CD4-positive, alpha-beta T cell treated with Interferon gamma for 1 hour (primary cell): ENCODE measurements around the gene C1QTNF9.
"Not testable (repeated sequence)": the region's sequence is repeated elsewhere in the genome, so short reads cannot be mapped to it uniquely, and the experiment has no call there.

ENCODE experiments used
- DNase-seq: peaks from one replicate; pipeline ENCODE4 v3.0.0-alpha.2; 2020

The C1QTNF9 gene

DNA sequence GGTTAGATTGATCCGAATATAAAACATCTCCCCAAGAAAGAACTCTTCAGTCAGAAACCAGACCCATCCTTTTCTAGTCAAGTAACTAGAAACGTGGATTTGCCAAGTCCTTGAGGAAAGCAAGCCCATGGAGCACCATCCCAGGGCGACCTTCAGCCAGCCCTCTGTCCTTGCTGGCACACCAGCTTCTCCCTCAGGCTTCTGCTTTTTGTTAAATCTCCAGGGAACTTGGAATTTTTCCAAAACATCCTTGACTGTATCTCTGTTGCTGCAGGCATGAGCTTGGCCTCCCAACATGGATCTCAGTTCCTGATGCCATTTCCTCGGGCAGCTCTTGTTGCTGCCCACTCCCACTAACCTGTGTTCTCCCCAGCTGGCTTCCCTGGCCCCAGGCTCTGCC, 27.1 kb upstream of the C1QTNF9 start:
- no peak for DNase-seq

DNA sequence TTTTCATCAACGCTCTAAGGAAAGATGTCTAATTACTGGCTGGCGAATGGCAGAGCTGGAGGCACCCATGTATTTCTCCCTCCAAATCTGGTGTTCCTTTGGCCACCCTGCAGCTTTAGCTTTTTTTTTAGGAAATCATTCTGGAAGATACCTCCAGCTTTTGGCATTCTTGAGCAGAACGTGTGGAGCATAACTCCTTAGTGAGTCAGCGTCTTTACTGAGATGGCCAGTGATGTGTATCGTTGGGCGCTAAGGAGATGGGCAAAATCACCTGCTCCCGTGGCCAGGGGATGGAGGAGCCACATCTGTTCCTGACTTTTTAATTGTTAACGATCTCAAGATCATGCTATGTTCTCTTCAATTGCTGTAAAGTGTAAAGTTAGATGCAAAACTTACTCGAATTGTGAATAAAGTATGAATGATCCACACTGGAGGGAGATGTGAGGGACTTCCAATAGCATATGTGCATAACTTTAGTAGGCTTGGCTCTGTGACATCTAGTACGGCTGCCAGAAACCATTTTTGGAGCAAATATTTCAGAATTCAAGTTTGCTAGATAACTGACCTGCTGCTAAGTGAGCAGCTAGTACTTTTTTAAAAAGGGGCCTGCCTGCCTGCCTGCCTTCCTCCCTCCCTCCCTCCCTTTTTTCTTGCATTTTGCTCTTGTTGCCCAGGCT, 24.4 kb upstream of the C1QTNF9 start:
- DNase-seq = no peak

DNA sequence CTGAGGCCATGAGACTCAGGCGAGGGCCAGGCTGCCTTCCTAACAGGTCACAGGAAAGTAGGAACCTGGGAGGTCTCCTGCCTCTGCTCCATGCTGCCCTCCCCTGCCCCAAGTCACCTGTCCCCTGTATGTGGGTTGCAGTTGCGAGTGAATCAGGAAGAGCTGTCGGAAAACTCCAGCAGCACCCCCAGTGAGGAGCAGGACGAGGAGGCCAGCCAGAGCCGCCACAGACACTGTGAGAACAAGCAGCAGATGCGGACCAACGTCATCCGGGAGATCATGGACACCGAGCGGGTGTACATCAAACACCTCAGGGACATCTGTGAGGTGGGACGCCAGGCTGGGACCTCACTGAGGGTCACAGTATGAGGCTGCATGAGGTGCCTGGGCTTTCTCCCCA, 22.8 kb upstream of the C1QTNF9 start:
- no peak for DNase-seq

DNA sequence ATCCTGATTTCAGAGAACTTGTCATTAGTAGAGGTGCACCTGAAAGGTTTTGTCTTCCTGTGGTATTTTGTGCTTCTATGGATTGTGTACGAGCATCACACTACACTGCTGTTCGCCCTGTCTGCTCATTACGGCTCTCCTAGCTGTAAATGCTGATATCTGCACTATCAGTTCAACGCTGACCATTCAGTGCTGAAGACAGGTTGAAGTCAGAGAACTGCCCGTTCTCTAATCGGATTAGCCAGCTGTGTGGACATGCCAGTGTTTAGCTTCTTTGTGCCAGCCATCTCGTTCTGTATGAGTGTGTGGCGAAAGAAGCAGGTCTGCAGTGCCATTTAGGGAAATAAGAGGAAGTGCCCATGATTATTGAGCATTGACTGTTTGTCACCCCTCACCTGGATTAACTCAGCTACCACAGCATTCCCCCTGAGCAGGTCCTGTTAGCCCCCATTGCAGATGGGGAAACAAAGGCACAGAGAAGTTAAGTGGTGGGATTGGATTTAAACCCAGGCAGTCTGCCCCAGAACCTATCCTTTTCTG, 21.6 kb upstream of the C1QTNF9 start:
- DNase-seq = no peak

DNA sequence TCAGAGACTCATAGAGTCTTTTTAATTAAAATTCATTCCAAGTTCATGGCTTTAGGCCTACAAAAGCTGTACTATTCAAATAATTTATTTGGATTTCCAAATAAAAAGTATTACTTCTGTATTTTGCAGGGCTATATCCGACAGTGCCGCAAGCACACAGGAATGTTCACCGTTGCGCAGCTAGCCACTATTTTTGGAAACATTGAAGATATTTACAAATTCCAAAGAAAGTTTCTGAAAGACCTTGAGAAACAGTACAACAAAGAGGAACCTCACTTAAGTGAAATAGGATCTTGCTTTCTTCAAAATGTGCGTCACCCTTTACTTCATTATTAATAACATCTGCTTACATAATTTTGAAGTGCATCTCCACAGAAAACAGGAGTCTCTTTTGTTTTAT, 20.5 kb upstream of the C1QTNF9 start:
- no peak for DNase-seq

DNA sequence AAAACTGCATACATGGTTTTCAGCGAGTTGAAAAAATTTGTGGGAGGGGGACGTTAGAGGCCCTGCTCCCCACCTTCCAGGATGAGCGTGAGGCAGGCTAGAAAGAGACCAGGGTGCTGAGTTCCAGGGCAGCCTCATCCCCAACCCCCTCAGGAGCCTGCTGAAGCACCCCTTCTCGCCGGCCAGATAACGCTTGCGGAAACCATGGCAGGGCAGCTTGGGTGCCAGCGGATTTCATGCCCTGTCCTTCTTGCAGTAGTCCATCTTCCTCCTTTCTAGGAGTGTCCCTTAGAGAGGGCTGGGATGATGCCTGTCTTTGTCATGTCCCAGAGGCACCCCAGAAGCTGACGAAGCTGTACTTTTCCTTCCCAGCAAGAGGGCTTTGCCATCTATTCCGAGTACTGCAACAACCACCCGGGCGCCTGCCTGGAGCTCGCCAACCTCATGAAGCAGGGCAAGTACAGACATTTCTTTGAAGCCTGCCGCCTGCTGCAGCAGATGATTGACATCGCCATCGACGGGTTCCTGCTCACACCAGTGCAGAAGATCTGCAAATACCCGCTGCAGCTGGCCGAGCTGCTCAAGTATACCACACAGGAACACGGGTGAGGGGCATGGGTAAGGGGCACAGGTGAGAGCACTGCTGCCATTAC, 19.0 kb upstream of the C1QTNF9 start:
- no peak for DNase-seq

DNA sequence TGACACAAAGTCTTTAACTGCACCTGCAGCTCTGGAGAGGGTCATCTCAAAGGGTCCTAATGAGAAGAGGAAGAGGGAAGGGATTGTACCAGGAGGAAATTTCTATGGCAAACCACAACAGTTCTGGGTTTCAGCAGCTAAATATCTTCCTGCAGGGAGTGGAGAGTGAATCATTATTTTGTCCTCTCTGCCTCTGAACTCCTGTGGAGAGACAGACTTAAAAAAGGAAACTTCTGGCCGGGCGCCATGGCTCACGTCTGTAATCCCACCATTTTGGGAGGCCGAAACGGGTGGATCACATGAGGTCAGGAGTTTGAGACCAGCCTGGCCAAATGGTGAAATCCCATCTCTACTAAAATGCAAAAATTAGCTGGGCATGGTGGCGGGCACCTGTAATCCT, 16.9 kb upstream of the C1QTNF9 start:
- no peak for DNase-seq

DNA sequence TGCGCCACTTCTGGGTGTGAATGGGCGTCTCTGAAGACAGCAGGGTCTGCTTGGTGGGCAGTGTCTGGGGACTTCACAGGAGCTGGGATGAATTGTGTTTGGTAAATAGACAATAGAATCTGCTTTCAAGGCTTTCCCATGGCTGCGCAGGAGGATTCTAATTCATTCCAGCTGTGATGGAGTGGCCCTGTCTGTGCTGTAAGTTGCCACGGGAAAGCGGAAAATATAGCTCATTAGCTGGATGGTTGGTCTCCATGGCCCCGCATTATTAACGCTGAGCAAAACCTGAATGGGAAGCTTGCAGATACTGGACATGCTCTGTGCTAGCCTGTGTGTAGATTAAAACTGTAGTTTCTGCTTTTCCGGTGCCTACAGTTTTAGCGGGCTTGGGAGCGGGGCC, 15.6 kb upstream of the C1QTNF9 start:
- no peak for DNase-seq

DNA sequence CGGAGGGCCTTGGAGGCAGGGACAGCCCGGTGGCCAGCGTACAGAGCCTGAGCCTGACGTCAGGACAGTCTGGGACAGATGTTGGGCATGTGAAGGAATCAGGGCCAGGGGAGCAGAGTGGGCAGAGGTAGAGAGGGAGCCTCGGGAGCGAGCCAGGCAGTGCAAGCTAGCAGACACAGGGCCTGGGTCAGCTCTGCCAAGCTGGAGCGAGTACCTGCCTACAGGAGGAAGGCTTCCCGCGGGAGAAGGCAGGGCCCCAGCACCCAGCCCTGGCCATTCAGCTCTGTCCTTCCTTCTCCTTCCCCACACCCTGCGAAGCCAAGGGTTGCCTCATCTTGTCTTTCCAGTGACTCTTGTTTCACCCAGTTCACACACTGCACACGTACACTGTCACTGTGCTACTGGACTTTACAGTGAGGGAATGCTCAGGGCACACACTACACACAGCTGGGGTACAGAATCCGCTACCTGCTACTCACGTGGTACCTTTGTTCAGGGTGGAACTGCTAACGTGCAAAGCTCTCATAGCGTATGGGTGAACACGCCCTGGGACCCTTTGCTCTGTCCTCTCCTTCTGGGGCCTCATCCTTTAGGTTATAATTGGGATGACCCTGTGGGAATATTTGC, 9.8 kb upstream of the C1QTNF9 start:
- no peak for DNase-seq

DNA sequence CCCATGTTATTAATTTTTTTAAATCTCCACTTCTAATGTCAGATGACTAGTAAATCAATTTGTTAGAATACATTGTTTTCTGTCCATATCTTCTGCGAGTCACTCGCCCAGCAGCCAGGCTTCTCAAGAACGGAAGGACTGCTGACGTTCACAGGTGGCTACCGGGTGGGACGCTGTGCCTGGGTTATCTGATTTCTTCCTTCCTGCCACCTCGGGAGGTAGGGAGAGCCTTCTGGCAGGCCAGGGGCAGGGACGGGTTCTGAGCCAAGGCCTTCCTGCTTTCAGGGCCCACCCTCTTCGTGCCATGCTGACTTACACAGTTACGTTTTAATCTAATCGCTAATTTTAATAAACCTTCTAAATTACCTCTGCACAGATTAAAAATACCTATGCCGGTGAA, 7.9 kb upstream of the C1QTNF9 start:
- DNase-seq = no peak

DNA sequence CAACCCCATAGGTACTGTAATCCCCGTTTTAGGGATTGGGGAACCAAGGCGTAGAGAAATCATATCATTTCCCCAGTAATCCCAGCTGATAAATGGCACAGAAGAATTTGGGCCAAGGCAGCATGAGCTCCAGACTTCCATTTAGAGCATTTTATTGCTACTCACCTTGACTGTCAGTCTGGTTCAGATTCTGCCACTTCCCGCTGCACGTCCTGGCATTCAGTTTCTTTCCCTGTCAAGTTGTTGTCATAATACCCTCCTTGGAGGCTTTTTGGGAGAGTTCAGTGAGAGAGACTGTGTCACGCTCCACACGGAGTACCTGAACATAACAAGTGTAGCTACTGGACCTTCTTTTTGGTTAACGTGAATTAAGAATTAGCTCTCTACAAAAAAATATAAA, 7.5 kb upstream of the C1QTNF9 start:
- DNase-seq = no peak

DNA sequence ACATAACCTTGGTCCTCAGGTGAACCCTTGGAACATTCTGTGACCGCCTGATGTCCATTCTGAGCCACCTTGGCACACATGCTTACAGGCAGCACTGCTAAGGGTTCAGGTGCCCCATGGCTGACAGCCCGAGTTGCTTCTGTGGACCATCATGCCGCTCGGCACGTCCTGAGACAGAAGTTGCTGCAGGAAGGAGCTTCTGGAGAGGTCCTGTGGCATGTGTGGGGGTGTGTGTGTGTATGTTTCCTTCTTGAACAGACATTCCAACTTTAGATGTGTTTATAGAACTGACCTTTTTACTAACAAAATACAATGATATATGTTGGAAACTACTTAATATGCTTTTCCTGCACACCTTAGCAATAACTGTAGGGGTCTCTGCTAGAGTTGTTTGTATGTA, 4.8 kb upstream of the C1QTNF9 start:
- no peak for DNase-seq

DNA sequence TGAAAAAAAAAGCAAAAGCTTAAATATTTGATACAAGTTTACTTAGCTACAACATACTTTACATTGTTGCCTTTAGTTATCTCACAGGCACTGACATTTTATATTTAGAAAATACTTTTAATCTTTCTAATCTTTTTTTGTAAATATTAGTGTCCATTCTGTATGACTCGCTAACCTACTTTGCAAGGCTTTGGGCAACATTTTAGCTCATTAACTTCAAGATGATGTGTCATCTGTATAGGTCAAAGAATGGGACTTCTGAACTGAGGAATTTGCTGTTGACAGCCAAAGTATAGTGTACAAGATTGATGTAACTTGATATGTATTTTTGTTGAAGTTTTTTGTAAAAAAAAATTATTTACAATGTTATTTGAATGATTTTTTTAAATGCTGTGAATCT, 2.7 kb upstream of the C1QTNF9 start:
- no peak for DNase-seq

DNA sequence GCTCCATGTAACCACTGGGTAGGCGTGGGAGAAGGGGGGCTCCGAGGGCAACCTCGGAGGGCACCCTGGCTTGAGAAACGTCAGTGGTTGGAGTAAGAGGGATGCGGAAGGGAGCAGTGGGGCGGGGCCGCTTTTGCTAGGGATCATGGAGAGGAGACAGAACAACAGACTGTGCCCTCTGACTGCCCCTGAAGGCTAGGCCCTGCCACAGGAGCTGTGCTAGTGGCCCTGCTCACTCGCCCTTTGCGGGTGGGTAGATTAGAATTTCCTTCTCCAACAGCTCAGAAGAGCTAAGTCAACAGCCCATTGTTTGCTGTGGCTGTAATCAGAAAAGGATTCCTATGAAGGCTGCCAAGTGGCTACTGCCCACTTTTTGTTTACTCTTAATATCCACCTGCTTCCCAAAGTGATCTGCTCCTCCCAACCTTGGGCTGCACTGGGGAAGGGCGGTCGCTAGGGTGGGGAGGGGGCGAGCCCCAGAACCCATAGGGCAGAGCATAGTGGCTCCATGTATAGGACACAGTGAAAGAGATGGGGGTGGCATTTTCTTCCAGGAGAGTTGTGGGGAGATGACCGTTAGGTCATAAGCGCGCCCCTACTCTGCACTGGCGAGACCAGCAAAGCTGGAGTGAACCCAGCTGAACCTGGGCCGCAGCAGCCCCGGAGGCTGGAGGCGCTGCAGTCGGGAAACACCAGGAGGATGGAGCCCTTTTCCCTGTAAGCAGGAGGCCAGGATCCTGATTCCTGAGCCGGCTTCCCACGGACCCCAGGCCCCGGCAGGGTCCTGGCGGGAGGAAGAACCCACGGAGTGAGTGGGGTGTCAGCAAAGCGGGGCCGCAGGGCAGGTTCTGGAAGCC, 1.9 kb upstream of the C1QTNF9 start:
- DNase-seq = no peak

DNA sequence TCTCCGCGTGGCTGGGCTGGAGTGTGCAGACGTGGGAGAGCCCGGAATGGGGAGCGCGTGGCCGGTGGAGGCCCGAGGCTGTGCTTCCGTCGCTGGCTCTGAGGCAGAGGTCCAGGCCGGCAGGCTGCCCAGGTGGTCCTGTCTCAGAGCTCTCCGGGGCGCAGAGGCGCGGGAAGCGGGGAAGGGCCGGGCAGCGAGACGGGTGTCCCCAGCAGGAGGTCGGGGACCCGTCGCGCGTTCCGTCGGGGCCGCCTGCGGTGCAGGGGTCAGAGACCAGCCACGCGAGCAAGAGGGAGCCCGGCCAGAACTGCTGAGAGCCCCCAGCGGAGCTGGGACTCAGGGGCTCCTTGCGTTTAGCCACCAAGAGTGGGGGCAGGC, 1.3 kb upstream of the C1QTNF9 start:
- DNase-seq = no peak

DNA sequence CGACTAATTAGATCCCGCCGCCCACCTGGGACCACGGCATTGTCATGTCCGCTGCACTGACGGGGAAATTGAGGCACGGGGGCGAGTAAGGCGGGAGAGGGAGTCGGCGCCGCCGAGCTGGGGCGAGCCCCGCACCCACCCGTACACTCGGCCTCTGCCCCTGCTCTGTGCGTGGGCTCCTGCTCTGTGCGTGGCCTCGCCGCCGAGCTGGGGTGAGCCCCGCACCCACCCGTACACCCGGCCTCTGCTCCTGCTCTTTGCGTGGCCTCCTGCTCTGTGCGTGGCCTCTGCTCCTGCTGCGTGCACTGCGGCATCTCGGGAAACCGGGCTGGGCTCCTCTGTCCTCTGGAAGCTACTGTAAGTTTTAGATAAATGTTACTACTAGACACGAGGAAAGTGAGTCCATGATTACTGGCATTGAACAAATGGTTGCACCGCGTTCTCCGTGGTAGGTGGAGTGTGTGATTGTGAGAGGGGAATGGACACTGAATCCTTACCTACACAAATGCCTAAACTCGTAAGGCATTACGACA, 826 bp upstream of the C1QTNF9 start:
- no peak for DNase-seq

DNA sequence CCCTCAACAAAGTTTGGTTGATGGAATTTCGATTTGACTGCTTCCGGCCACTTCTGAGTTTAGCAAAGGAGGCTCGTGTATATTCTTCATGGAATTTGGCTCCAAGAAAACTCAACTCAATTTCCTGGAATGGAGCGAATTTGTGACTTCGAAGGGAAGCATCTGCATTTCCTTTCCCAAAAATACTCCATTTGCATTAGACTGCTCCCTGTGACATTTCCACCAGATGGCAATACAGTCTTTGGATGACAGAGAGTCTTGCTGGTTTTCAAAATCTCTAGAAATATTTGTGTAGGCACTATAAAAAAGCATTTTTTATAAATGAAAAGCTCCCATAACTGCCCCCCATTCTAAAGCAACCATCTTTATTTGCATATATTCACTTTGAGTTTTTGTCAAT, 4.1 kb downstream of the C1QTNF9 start:
- DNase-seq = no peak

DNA sequence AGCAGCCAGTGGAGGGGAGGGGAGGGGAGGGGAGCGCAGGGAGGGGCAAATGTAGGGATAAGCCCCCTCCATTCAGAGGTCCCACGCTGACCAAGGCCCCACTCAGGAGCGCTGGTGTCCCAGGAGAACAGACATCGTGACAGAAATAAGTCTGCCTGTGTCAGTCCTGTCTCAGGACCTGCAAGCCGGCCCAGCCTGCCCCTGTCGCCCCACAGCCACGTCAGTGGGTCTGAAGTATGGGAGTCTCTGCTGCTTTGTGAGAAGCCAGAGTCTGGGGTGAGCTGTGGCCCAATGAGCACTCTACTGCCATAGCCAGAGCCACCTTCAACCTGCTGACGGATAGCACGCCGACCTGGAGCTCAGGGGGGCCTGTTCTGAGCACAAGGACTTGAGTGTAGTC, 8.5 kb downstream of the C1QTNF9 start:
- not testable (repeated sequence) for DNase-seq

DNA sequence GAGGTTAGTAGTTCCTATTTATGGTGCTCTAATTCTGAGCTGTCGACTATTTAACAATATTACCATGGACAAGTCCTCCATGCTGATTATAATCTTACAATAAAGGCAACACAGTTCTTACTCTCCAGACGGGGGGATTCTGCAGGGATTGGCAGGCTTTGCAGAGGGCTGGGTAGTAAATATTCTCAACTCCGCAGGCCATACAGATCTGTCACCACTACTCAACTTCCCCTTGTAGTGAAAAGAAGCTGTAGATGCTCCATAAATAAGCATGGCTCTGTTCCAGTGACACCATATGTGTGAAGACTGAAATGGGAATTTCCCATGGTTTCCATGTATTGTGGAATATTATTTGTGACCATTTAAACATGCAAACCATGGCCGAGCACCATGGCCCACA, 9.5 kb downstream of the C1QTNF9 start:
- not testable (repeated sequence) for DNase-seq

DNA sequence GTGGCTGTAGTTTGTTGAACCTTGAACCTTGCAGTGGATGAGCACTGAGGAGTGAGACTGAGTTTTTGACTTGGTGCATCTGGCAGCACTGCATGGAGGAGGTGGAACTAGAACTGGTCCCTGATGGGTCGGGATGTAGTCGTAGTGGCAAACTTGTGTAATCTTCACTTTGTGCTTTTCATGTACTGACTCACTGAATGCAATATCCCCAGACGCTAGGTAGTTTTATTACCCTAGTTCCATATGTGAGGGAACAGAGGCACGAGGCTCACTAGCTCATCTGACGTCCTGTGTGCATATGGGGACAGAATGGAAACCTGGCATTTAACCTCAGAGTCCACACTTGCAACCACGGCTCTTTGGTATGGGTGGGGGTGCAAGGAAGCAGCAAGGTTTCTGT, 10.3 kb downstream of the C1QTNF9 start:
- DNase-seq = not testable (repeated sequence)

DNA sequence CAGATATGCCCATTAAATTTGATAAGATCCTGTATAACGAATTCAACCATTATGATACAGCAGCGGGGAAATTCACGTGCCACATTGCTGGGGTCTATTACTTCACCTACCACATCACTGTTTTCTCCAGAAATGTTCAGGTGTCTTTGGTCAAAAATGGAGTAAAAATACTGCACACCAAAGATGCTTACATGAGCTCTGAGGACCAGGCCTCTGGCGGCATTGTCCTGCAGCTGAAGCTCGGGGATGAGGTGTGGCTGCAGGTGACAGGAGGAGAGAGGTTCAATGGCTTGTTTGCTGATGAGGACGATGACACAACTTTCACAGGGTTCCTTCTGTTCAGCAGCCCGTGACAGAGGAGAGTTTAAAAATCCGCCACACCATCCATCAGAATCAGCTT, 12.0 kb downstream of the C1QTNF9 start:
- not testable (repeated sequence) for DNase-seq

DNA sequence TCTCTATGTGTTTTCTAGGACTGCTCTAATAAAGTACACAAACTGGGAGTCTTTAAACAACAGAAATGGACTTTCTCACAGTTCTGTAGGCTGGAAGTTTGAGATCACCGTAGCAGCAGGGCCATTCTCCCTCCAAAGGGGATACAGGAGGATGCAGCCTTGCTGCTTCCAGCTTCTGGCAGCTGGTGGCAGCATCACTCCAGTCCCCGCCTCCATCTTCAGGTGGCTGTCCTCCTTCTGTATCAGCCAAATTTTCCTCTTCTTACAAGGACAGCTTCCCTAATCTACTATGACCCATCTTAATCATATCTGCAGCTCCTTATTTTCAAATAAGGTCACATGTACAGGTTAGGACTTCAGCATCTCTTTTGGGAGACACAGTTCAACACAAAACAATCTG, 13.1 kb downstream of the C1QTNF9 start:
- not testable (repeated sequence) for DNase-seq
